Activated CD4-positive, alpha-beta T cell treated with anti-CD3 and anti-CD28 coated beads for 36 hours (primary cell): ENCODE results near the gene PTPRK. TPM values are rescaled to one million over a fixed set of nuclear protein-coding genes. Genes with fewer than 3 reads are reported as not detected.

Experiments used
- ATAC-seq: fragments of 200-7000 bp; cut with Tn5 transposase; one replicate; pipeline ENCODE4 v1.10.0; 2021; ENCODE audit warnings: mild to moderate bottlenecking, moderate library complexity
- CTCF ChIA-PET: fragments of 350-600 bp; sonication (Branson Sonifier 250); formaldehyde crosslinking; loops from one replicate; lab custom pipeline; 2021; ENCODE audit warnings: antibody characterized with exemption; lab: Charles Lee
- POLR2A ChIA-PET: fragments of 350-600 bp; sonication (Branson Sonifier 250); formaldehyde crosslinking; loops from one replicate; lab custom pipeline; 2021; ENCODE audit warnings: antibody characterized with exemption, inconsistent platforms; lab: Charles Lee
- DNase-seq: peaks from one replicate; pipeline ENCODE4 v3.0.0-alpha.2; 2020
- H3K27ac Mint-ChIP-seq: one replicate; pipeline ENCODE4 v1.8.0; 2021; ENCODE audit warnings: mixed read lengths
- H3K27me3 Mint-ChIP-seq: one replicate; pipeline ENCODE4 v1.8.0; 2021; ENCODE audit warnings: mixed read lengths
- H3K36me3 Mint-ChIP-seq: one replicate; pipeline ENCODE4 v1.8.0; 2021; ENCODE audit warnings: low read depth, mixed read lengths
- H3K4me1 Mint-ChIP-seq: one replicate; pipeline ENCODE4 v1.8.0; 2021; ENCODE audit warnings: mixed read lengths
- H3K4me3 Mint-ChIP-seq: one replicate; pipeline ENCODE4 v1.8.0; 2021; ENCODE audit warnings: mild to moderate bottlenecking, moderate library complexity, mixed read lengths
- H3K9me3 Mint-ChIP-seq: one replicate; pipeline ENCODE4 v1.8.0; 2021; ENCODE audit warnings: low read depth, mixed read lengths
- intact Hi-C, 2 experiments: fragments of 100-400 bp; cut with DNase I in 1 of 2; cut with micrococcal nuclease in 1 of 2; formaldehyde crosslinking; loops; one replicate each; pipeline versions ENCODE4 v1.14.2 to v1.15.1; 2022 to 2024; cut with DNase I, micrococcal nuclease
- total RNA-seq, 2 experiments: library from RNA; stranded (reverse); gene quantifications; one replicate each; pipeline ENCODE4 v1.2.3, GENCODE V29; 2021

Gene PTPRK
- total RNA-seq, 2 experiments from 2014 or later = 4.1 to 5.0 TPM

DNA sequence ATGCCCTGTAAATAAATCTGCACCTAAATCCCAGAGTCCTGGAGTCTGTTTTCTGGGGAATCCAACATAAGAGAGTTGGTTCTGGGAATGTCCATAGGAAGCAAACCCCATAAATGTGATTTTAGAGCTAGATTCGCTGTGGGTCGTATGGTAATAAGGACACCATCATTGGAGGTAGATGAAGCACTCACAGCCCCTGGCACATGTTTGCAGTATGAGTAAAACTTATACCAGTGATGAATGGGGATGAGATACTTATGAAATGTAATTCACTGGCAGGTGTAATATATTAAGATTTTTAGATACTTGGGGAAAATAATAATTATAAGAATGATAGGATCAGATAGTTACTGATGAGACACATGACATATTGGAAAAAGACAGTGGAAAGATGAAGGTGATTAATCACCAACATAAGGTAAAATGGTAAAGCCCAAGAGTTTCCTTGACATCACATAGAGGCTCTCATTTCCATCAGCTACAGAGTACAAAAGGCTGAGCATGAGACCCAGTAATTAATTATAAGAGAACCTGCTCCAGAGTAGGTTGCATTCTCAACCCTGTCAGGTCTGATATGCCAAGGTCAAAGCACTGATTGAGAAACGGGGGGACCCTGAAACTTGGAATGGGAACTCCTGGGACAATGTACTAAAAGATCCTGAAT, 574.8 kb downstream of the PTPRK start:
- Mint-ChIP-seq H3K4me3 (no peak overlapping the region), H3K9me3 (peaks cover 10% of the 10 kb centered on the region), H3K36me3 (peaks cover 3% of the 10 kb centered on the region), H3K27ac (no peak overlapping the region), H3K4me1 (peaks cover 26% of the 10 kb centered on the region), H3K27me3 (no peaks in the 10 kb centered on the region)
- DNase-seq (no peak), ATAC-seq (peak; percentile 60)
- POLR2A ChIA-PET = no interaction called here
- intact Hi-C loops = no loop called here
- CTCF ChIA-PET = no interaction called here

DNA sequence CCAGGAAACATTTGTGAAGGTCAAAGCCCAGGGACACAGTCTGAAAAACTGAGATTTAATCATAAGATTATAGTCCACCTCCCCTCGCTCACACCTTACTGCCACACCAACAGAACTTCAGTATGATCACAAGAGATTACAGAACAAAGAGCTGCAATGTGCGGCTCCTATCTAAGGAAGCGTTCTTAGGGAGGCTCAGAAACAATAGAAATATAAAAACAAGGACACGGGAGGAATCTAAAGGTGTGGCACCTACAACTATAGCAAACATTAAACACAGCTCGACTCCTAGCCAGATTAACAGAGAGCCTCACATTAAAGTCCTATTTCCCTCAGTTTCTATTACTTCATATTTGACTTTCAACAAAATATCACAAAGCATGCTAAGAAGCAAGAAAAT, 579.2 kb downstream of the PTPRK start:
- CTCF ChIA-PET = interaction anchor here (0.7 to 1.0 kb wide), 3 partner anchors 8 to 107 kb away, joined by 3 read pairs; no protein-coding TSS in a partner anchor

DNA sequence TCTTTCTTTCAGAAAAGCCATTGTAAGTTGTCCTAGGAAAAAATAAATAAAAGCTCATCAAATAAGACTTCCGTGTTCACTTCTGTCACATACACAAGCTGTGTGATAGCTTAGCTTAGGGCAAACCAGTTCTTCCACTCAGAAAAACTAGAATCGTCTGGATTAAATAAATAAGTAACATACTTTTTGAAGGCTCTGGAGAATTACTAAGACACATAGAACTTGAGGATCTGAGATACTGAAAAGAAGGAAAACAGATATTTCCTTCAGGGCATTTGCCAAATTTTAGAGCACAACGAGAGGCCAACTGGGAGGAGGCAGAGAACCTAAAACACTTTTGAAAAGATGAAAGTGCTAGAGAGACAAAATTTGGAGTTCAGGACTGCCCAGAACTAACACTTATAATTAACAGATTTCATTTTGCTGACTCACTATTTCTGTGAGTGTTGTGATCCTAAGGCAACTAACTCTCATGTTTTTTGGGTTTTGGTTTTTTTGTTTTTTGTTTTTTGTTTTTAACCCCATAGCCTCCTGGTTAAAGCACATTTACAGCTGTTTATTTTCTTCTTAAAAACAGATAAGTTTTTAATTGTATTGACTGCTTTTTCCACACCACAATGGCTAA, 580.8 kb downstream of the PTPRK start:
- H3K4me3 Mint-ChIP-seq = no peak overlapping the region
- ATAC-seq = peak; percentile 39
- intact Hi-C loops = loop anchor here in 1 of 2 experiments (5.0 kb wide), 1 partner anchor 37 kb away; the partner anchor contains the start of gene THEMIS

More for the DNA sequence above, 579.2 kb downstream of the PTPRK start:
- H3K27ac Mint-ChIP-seq = no peak overlapping the region
- POLR2A ChIA-PET = no interaction called here
- DNase-seq (no peak), ATAC-seq (no peak)
- intact Hi-C loops = no loop called here
- no peak overlapping the region for H3K4me3 Mint-ChIP-seq
- peaks cover 39% of the 10 kb centered on the region for H3K4me1 Mint-ChIP-seq
- no peaks in the 10 kb centered on the region for H3K27me3 Mint-ChIP-seq
- peaks cover 1% of the 10 kb centered on the region for H3K36me3 Mint-ChIP-seq
- H3K9me3 Mint-ChIP-seq = peaks cover 3% of the 10 kb centered on the region

DNA sequence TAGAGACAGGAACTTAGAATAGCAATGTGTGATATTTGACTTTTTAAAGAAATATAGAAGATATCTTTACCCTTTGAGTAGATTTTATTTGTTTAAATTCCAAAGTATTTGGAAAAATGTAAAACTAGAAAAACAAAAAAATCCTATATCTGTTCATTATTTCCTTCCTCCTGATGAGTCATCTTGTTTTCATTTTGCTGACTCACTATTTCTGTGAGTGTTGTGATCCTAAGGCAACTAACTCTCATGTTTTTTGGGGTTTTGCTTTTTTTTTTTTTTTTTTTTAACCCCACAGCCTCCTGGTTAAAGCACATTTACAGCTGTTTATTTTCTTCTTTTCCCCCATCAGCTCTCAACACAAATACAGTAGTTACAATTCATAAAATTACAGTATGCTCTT, 581.7 kb downstream of the PTPRK start:
- Mint-ChIP-seq H3K9me3 (peaks cover 2% of the 10 kb centered on the region), H3K4me3 (no peak overlapping the region), H3K27ac (peak overlapping the region; percentile 48), H3K4me1 (peaks cover 47% of the 10 kb centered on the region), H3K27me3 (no peaks in the 10 kb centered on the region), H3K36me3 (peaks cover 4% of the 10 kb centered on the region)
- peak; percentile 15 for ATAC-seq
- POLR2A ChIA-PET = interaction anchor here (0.6 kb wide), 1 partner anchor 23 kb away, joined by 3 read pairs; no protein-coding TSS in a partner anchor
- no peak for DNase-seq
- CTCF ChIA-PET = interaction anchor here (1.0 to 1.2 kb wide), 2 partner anchors 27 to 30 kb away, joined by 3 read pairs; no protein-coding TSS in a partner anchor
- intact Hi-C loops = loop anchor here (1.0 to 5.0 kb wide), 2 partner anchors 30 to 36 kb away; partner anchors contain the start of gene THEMIS (in 1 of the 2)

More for the DNA sequence above, 580.8 kb downstream of the PTPRK start:
- Mint-ChIP-seq H3K36me3 (no peaks in the 10 kb centered on the region), H3K4me1 (peaks cover 39% of the 10 kb centered on the region), H3K27ac (peak overlapping the region; percentile 53), H3K27me3 (no peaks in the 10 kb centered on the region), H3K9me3 (no peaks in the 10 kb centered on the region)
- ChIA-PET POLR2A (no interaction called here), CTCF (interaction anchor here (1.0 to 1.2 kb wide), 3 partner anchors 26 to 85 kb away, joined by 3 to 4 read pairs (median 3); no protein-coding TSS in a partner anchor)
- no peak for DNase-seq

DNA sequence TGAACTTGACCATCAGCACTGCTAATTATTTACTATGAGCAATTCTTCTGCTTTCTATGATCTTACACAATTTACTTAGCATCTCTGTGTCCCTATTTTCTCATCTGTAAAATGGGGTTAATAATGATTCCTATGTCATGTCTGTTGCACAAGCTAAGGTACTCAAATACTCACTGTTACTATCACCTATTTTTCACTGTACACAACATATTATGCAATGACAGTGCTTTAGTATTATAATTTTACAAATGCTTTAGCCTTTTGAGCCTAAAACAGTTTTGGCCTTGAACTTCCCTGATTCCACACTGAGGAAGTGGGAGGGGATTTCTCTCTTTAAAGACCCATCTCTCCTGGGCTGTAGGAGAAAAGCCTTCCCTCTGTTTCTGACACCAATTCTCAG, 582.7 kb downstream of the PTPRK start:
- no peak for ATAC-seq
- Mint-ChIP-seq H3K27me3 (no peaks in the 10 kb centered on the region), H3K27ac (no peak overlapping the region), H3K36me3 (peaks cover 10% of the 10 kb centered on the region), H3K4me3 (no peak overlapping the region), H3K4me1 (peaks cover 57% of the 10 kb centered on the region), H3K9me3 (peaks cover 8% of the 10 kb centered on the region)
- no peak for DNase-seq
- POLR2A ChIA-PET = no interaction called here
- intact Hi-C loops = loop anchor here (1.0 to 5.0 kb wide), 2 partner anchors 29 to 35 kb away; partner anchors contain the start of gene THEMIS (in 1 of the 2)
- CTCF ChIA-PET = interaction anchor here (0.8 to 1.3 kb wide), 2 partner anchors 21 to 62 kb away, joined by 3 to 4 read pairs; no protein-coding TSS in a partner anchor

DNA sequence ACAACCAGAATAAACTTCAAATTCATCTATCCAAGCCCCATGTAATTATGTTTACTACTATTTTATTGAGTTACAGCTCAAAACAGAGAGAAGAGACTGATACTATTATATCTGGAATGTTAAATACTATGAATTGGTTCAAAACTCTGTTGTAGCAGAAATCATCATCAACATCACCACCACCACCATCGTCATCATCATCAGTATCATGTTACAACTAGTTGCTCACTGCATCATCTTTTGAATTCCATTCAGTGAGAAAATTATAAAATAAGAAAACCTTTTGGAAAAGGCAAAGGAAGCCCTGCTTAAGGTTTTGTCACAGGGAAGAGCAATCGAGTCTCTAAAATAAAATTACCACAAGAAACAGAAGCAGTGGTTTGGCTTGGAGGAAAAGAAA, 583.3 kb downstream of the PTPRK start:
- ChIA-PET POLR2A (interaction anchor here (0.9 kb wide), 1 partner anchor 35 kb away, joined by 3 read pairs; no protein-coding TSS in a partner anchor), CTCF (interaction anchor here (0.8 to 1.3 kb wide), 4 partner anchors 17 to 61 kb away, joined by 3 to 4 read pairs (median 3); no protein-coding TSS in a partner anchor)
- DNase-seq (no peak), ATAC-seq (no peak)
- Mint-ChIP-seq H3K27me3 (no peaks in the 10 kb centered on the region), H3K36me3 (peaks cover 12% of the 10 kb centered on the region), H3K9me3 (peaks cover 11% of the 10 kb centered on the region), H3K27ac (no peak overlapping the region), H3K4me1 (peaks cover 59% of the 10 kb centered on the region), H3K4me3 (no peak overlapping the region)
- intact Hi-C loops = loop anchor here in 1 of 2 experiments (5.0 kb wide), 1 partner anchor 35 kb away; the partner anchor contains the start of gene THEMIS

DNA sequence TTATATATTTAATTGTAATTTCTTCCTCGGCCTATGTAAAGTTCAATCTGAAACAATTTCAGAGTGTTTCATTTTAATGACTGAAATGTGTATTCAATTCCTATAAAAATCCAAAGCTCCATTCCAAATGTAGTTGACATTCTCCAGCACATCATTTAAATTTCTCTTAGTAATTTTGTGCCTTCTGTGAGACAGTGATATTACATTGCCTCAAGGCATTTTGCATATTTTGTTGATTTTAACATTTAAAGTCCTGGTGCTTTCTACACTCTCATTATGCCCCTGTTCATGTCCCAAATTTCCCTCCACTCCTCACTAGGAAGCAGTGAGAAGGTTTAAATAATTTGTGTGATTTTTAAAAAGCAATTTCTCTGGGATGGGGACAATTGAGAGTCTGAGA, 585.4 kb downstream of the PTPRK start:
- ChIA-PET POLR2A (no interaction called here), CTCF (interaction anchor here (0.7 to 2.2 kb wide), 9 partner anchors 9 to 198 kb away, joined by 3 to 6 read pairs (median 3); no protein-coding TSS in a partner anchor)
- ATAC-seq = peak; percentile 17
- Mint-ChIP-seq H3K27me3 (no peaks in the 10 kb centered on the region), H3K36me3 (peaks cover 14% of the 10 kb centered on the region), H3K27ac (peak overlapping the region; percentile 92), H3K4me1 (peaks cover 59% of the 10 kb centered on the region), H3K9me3 (peaks cover 11% of the 10 kb centered on the region), H3K4me3 (peak overlapping the region; percentile 67)
- DNase-seq = no peak
- intact Hi-C loops = loop anchor here (1.0 to 5.0 kb wide), 6 partner anchors 11 to 37 kb away; partner anchors contain the start of gene THEMIS (in 1 of the 2)

DNA sequence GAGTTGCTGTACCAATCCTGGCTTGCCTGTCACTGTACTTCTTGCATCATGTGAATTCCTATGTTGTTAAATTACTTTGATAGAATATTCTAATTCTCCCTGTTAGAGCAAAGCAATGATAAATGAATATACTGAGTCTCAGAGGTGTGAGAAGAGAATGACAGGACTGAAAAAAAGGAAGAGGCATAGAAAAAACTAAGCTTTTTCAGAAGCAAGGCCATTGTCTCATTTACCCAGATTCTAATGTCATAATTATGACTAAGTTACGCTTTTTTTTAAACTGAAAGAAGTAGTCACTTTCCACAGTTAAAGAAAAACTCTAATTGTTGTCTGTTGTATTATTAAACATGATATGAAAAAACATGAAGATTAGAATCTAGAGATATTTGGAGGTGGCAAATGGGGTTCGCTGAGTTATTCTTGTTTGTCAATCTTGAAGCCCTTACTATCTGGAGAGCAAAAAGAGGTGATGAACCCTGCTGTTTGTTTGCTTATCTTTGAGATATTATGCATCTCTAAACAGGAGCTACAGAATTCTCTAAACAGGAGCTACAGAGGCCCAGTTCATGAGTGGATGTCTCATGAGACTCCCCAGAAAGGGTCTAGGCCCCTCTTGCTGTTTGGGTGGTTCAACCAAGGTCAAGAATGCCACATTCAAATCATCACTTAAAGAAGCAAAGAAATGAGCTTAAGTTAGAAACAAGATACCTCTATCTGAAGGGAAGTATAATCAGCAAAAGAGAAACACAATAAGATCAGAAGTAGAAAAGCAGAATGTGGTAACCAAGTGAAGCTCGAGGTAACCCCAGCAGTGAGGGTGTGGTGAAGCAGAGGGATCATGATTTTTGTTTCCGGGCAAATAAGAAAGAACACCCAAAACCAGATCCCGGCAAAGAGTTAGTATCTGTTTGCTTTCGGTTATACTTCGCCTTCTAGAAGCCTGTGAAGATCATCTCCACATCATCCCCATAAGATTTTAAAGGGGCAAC, 586.3 kb downstream of the PTPRK start:
- Mint-ChIP-seq H3K4me1 (peaks cover 52% of the 10 kb centered on the region), H3K27ac (peak overlapping the region; percentile 92), H3K9me3 (peaks cover 11% of the 10 kb centered on the region), H3K4me3 (peak overlapping the region; percentile 67), H3K36me3 (peaks cover 14% of the 10 kb centered on the region), H3K27me3 (no peaks in the 10 kb centered on the region)
- DNase-seq (peak; percentile 64), ATAC-seq (peak; percentile 87)
- ChIA-PET CTCF (interaction anchor here (0.7 to 2.2 kb wide), 11 partner anchors 9 to 198 kb away, joined by 3 to 6 read pairs (median 3); no protein-coding TSS in a partner anchor), POLR2A (no interaction called here)
- intact Hi-C loops = loop anchor here (1.0 to 2.0 kb wide), 5 partner anchors 10 to 38 kb away; no protein-coding TSS in a partner anchor

DNA sequence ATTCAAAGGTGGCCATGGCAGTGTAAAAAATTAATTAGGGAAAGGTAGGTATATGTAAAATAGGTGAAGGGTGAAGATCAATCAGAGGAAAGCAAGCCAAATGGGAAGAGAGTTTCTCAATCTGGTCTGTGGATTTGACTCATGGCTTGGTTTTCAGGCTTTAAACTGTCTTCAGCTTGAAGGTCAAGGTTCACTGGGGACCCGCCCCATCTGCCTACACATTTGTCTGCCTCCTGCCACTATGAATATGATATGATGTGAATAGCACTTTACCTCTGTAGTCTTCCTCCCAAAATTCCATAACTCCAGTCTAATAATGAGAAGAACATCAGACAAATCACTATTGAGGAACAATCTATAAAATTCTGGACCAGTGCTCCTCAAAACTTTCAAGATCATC, 587.3 kb downstream of the PTPRK start:
- DNase-seq = no peak
- POLR2A ChIA-PET = no interaction called here
- peaks cover 42% of the 10 kb centered on the region for H3K4me1 Mint-ChIP-seq
- intact Hi-C loops = no loop called here
- no peak overlapping the region for H3K4me3 Mint-ChIP-seq
- peaks cover 18% of the 10 kb centered on the region for H3K36me3 Mint-ChIP-seq
- peaks cover 16% of the 10 kb centered on the region for H3K9me3 Mint-ChIP-seq
- no peaks in the 10 kb centered on the region for H3K27me3 Mint-ChIP-seq
- no peak for ATAC-seq
- CTCF ChIA-PET = interaction anchor here (1.4 kb wide), 1 partner anchor 18 kb away, joined by 3 read pairs; no protein-coding TSS in a partner anchor
- H3K27ac Mint-ChIP-seq = peak overlapping the region; percentile 0

DNA sequence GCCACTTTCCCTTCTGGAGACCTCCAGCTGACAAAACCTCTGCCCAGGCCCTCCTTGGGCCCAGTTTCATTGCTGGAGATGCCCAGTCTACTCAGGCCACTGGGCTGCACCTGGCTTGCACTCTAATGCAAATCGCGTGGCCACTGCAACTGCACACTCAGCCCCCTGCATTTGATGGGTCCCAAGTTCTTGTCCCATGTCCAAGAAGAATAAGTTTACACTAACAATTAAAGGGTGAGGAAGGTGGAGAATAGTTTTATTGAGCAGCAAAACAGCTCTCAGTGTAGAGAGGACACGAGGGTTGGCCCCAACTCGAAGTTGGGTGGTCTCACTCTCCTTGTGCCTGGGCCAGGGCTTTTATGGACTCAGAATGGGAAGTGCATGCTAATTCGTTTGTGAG, 587.7 kb downstream of the PTPRK start:
- ATAC-seq (no peak), DNase-seq (no peak)
- Mint-ChIP-seq H3K9me3 (peaks cover 16% of the 10 kb centered on the region), H3K4me3 (no peak overlapping the region), H3K36me3 (peaks cover 19% of the 10 kb centered on the region), H3K4me1 (peaks cover 38% of the 10 kb centered on the region), H3K27me3 (no peaks in the 10 kb centered on the region), H3K27ac (no peak overlapping the region)
- intact Hi-C loops = no loop called here
- CTCF ChIA-PET = no interaction called here
- POLR2A ChIA-PET = no interaction called here
